ENCODE measurements around the gene DOCK6.
A peak's percentile ranks its signal among the peaks of the same experiment; 100 is the strongest.

The DOCK6 gene

GRCh38 chr19:11225172-11225571, 37.2 kb downstream of the DOCK6 start:
- DNase-seq (ENCODE audit: low spot score) = no peak

GRCh38 chr19:11224429-11224828, 37.9 kb downstream of the DOCK6 start:
- no peak for DNase-seq (ENCODE audit: low spot score)

DNA sequence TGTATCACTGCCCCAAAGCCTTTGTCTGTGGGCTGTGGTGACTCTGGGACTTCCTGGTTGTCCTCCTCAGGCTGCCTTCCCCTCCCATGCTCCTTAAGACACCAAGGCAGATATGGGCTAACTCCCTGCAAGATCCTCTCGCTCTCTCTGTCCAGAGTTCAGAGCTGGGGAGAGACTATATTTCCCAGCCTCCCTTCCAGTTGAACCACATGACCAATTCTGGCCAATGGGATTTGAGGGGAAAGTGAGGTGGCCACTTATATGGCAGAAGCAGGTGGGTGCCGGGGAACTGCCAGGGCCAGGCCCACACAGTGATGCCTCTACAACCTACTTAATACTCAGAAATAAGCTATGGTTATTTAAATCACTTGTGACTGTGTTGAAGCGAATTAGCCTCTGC, 39.1 kb downstream of the DOCK6 start:
- DNase-seq (ENCODE audit: low spot score) = no peak

GRCh38 chr19:11221082-11221598, 41.2 kb downstream of the DOCK6 start:
- no peak for DNase-seq (ENCODE audit: low spot score)

DNA sequence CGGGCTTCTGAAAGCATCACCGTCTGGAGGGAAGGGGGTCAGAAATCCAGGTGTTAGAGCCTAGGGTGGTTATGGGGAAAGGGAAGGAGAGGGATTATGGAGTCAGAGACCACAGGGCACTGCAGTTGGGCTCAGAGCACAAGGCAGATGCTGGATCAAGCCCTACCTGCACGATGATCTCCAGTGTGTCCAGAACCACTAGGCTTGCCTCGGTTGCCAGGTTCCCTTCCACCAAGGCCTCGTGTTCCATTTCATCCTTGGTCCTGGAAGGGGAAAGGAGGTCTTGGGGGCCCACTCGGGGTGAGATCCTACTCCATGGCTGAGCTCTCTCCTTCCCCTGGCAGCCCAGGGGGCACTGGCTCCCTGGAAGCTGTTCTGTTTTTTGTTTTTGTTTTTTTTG, 47.9 kb downstream of the DOCK6 start:
- DNase-seq (ENCODE audit: low spot score) = no peak

DNA sequence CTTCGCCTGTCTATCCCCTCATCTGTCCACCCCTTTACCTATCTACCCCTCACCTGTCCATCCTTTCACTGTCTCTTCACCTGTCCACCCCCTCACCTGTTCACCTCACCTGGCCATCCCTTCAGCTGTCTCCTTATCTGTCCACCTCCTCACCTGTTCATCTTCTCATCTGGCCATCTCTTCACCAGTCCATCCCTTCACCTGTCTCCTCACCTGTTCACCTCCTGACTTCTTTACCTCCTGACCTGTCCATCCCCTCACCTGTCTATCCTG, 51.7 kb downstream of the DOCK6 start:
- DNase-seq (ENCODE audit: low spot score) = no peak

DNA sequence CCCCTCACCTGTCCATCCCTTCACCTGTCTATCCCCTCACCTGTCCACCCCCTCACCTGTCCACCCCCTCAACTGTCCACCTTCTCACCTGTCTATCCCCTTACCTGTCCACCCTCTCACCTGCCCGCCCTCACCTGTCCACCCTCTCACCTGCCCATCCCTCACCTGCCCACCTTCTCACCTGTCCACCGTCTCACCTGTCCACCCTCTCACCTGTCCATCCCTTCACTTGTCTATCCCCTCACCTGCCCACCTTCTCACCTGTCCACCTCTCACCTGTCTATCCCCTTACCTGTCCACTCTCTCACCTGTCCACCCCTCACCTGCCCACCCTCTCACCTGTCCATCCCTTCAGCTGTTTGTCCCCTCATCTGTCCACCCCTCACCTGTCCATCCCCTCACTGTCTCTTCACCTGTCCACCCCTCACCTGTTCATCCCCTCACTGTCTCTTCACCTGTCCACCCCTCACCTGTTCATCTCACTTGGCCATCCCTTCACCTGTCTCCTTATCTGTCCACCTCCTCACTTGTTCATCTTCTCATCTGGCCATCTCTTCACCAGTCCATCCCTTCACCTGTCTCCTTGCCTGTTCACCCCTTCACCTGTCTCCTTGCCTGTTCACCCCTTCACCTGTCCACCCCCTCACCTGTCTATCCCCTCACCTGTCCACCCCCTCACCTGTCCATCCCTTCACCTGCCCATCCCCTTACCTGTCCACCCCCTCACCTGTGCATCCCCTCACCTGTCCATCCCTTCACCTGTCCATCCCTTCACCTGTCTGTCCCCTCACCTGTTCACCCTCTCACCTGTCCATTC, 52.3 kb downstream of the DOCK6 start:
- DNase-seq (ENCODE audit: low spot score) = no peak

DNA sequence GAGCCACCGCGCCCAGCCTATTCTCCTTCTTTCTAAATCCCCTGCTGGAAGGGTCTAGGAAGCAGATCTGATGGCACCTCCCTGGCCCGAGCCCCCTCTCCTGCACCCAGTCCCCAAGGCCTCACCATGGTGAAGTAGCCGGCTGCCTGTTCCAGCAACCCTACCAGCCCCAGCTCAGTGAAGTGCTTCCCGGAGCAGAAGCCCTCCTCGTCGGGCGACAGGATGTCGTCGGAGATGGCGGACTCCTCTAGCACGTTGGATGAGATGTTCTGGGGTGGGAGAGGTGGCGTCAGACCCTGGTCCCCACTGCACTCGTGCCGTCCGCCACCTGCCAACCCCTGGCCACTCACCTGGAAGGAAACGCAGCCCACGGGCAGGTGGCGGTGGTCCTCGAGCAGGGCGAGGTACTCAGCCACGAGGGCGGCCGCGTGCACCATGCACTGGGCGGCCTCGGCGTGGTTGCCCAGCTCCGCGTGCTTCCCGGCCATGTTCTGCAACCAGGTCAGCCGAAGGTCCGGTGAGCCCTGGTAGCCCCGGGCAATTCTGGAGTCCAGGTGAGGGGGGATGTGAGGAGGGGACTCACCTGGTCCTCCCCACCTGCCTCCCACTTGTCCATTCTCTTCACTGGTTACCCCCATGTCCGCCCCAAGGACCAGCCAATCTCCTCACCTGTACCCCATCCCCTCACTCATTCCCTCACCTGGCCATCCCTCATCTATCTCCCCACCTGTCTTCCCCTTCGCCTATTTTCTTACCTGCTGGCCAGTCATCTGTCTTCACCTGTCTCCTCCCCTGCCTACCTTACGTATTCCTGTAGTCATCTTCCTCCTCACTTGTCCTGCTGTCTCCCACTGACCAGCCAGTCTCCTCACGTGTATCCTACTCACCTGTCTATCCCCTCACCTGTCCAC, 53.5 kb downstream of the DOCK6 start:
- no peak for DNase-seq (ENCODE audit: low spot score)

DNA sequence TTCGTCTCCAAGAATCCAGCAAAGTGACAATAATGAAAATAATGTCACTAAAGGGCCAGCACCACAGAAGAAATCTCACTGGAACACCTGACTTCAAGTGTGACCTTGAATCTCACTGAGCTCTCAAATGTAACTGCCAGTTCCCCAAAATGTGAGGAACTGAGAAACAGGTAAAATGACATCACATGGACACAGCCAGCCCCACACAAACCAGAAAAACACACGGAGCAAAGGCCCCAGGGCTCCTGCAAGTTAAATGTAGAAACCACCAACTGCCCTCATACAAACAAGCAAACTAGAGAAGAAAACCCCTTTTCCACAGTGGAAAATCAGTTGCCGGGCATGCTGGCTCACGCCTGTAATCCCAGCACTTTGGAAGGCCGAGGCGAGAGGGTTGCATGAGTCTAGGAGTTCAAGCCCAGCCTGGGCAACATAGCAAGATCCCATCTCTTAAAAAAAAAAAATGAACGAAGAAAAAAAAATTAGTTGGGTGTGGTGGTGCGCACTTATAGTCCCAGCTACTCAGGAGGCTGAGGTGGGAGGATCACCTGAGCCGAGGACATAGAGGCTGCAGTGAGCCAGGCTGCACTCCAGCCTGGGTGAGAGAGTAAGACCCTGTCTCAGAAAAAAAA, 56.3 kb downstream of the DOCK6 start:
- no peak for DNase-seq (ENCODE audit: low spot score)

GRCh38 chr19:11204943-11205349, 57.4 kb downstream of the DOCK6 start:
- no peak for DNase-seq (ENCODE audit: low spot score)

DNA sequence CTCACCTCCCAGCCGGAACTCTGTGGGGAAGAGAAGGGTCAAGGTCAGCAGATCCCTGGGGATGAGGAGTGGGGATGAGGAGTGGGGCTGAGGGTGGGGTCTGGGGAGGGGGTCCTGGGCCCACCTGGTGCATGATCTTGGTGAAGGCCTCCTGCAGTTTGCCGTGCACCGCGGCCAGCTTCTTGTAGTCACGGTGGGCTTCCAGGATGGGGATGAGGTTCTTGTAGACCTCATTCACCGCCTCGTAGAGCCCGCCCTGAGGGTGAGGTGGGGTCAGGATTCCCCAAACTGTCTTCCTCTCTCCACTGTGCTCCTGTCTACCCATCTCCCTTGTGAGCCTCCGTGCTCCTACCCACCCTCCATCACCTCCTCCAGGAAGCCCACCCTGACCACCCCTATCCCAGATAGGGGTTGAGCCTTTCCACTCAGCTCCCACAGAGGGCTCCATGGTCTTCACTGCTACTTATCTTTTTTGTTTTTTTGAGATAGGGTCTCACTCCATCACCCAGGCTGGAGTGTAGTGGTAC, 58.2 kb downstream of the DOCK6 start:
- DNase-seq (ENCODE audit: low spot score) = no peak

GRCh38 chr19:11203194-11204075, 58.9 kb downstream of the DOCK6 start:
- DNase-seq (ENCODE audit: low spot score) = peak; percentile 87

- no peak for DNase-seq (ENCODE audit: low spot score)
These were observed 59.7 kb downstream of the DOCK6 start for GRCh38 chr19:11202488-11203193.

DNA sequence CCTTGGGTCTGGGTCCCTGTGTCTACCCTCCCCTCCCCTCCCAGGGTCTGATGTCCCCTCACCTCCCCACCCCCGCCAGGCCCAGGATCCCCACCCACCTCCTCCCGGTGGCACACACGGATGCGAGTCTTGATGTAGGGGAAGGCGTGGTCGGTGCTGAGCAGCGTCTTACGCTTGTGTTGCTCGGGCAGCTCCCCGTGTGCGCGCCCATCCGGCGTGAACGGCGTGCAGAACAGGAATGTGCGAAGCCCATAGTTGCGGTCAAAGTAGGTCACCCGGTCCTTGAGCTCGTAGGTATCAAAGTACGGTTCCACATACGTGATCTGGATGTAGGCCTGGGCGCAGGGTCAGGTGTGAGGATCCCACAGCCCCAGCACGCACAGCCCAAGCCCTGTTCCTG, 60.5 kb downstream of the DOCK6 start:
- no peak for DNase-seq (ENCODE audit: low spot score)

GRCh38 chr19:11200931-11201330, 61.4 kb downstream of the DOCK6 start:
- DNase-seq (ENCODE audit: low spot score) = no peak

DNA sequence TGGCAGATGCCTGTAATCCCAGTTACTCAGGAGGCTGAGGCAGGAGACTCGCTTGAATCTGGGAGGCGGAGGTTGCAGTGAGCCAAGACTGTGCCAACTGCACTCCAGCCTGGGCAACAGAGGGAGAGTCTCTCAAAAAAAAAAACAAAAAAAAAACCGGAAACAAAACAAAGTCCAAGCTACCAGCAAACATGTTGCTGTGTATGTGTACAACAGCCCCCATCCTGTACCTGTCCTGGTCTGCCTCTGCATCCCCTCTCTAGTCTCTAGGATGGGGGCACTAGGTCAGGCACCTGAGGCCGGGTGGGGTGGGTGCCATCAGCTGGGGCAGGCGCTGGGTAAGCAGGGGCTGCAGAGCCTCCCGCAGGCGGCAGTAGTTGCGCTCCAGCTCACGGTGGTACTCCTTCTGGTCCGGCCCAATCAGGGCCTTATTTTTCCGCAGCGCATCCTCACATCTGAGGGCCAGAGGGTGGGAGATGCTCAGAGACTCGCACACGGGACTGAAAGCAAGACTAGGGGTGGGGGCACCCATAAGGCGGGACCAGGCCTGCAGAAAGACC, 62.2 kb downstream of the DOCK6 start:
- DNase-seq (ENCODE audit: low spot score) = no peak

- DNase-seq (ENCODE audit: low spot score) = no peak
These were observed 62.8 kb downstream of the DOCK6 start for GRCh38 chr19:11199517-11199916.

DNA sequence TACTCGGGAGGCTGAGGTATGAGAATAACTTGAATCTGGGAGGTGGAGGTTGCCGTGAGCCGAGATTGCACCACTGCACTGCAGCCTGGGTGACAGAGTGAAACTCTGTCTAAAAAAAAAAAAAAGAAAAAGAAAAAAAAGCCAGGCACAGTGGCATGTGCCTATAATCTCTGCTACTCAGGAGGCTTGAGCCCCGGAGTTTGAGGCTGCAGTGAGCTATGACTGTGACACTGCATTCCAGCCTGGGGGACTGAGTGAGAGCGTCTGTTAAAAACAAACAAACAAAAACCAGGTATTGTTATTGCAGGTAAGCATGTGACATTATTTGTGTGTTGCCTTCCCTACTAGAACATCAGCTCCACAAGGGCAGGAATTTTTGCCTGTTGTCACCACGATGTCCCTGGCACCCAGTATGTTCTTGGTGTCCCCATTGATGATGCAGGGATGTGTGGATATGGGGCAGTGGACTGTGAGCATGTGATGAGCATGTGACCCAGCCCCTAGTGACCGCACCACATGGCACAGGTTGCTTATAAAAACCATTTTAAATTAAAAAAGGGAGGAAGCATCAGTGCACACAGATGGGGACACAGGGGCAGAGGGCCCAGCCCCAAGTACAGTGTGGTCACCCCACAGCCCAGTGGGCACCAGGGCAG, 63.4 kb downstream of the DOCK6 start:
- no peak for DNase-seq (ENCODE audit: low spot score)

DNA sequence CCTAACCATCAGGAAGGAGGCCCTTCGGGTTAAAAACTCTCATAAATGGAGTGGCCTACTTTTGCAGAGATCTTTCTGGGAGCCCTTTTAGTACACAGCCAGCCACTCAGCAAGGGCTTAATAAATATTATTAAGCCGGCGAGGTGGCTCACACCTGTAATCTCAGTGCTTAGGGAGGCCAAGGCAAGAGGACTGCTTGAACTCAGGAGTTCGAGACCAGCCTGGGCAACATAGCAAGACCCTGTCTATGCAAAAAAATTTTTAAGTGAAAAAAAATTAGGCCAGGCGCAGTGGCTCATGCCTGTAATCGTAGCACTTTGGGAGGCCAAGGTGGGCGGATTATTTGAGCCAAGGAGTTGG, 64.2 kb downstream of the DOCK6 start:
- DNase-seq (ENCODE audit: low spot score) = no peak

All from D341Med (cell line).